ENCODE results near the gene NID2.
A peak's percentile ranks its signal among the peaks of the same experiment; 100 is the strongest.

The NID2 gene

DNA sequence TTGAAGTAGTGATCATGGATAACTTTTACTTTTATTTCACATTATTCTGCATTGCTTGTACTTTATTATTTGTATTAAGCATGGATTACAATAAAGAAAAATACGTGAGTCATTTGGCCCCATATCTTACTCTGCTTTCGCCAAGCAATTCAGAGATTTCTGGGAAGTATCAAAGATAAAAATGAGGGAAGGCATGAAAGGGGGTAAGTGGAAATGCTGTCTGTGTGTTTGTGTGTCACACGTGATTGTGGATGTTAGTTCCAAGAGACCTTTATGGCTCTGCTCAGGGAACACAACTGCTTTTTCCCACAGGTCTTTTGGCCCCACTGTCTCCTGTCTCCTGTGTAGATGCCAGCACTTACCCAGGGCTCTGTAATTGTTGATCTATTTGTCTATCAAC is 10.5 kb downstream of the NID2 start:
- DNase-seq (ENCODE audit: low read depth in 2 of 2) = no peak

GRCh38 chr14:52055167-52055566 is 13.7 kb downstream of the NID2 start:
- DNase-seq (ENCODE audit: low read depth in 2 of 2) = no peak

DNA sequence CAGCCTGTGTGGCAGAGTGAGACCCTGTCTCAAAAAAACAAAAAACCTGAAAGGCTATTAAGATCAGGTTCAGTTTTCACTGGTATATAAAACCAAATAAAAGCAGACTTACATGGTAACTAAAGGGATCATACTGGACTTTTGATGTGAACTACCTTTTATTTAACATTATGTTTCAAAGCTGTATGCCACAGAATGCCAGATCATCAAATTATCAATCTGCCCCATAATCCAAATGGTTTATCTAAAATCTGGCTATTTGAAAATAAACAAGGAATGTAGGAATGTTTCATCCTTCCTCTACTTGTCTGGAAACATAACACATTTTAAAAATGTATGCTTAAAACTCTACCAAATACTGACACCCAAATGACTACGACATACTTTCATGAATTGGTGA is 14.2 kb downstream of the NID2 start:
- no peak for DNase-seq (ENCODE audit: low read depth in 2 of 2)

GRCh38 chr14:52053044-52053443 is 15.8 kb downstream of the NID2 start:
- DNase-seq (ENCODE audit: low read depth in 2 of 2) = no peak

DNA sequence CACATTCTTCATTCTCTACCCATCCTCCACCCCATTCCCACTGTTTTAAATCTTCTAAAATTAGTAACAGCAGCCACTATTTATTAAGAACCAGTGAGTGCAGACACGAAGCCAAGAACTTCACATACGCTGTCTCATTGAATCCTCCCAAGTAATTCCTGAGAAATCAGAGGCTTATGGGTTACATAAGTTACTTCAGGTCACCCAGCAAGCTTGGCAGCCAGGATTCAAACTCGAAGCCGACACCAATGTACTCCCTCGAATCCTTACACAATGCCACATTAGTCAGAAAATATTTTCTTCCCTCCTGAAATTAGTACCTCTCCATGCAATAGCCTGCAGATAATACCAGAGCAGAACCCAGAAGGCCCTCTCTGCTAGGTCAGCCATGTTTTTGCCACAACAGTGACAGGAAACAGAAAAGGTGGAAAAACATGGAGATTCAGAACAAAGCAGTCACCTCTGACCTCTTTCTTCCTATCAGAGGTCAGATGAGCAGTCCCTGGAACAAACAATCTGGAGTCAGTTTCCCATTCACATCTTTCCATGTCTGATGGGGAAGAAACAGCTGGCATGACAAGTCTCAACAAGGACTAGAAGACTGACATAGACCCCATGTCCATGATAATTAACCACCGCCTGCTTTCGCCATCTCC is 16.4 kb downstream of the NID2 start:
- no peak for DNase-seq (ENCODE audit: low read depth in 2 of 2)

DNA sequence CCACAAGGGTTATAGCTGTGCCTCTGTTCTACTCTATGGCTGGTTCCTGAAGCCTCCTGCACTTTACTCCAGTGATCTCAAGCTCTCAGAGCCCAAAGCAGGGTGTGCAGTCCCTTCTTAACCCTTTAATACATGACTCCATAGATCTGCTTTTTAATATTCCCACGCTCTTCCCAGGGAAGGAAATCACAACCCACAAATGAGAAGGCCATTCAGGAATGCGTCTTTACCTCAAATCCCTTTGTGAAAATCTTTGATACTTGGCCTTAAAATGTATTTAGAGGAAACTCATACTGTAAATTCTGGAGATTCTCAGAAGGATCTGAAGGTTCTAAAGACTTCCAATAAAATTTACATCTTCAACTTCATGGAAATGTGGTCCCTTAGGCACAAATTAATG is 17.0 kb downstream of the NID2 start:
- no peak for DNase-seq (ENCODE audit: low read depth in 2 of 2)

- no peak for DNase-seq (ENCODE audit: low read depth in 2 of 2)
Observed at GRCh38 chr14:52051251-52051650, 17.6 kb downstream of the NID2 start.

DNA sequence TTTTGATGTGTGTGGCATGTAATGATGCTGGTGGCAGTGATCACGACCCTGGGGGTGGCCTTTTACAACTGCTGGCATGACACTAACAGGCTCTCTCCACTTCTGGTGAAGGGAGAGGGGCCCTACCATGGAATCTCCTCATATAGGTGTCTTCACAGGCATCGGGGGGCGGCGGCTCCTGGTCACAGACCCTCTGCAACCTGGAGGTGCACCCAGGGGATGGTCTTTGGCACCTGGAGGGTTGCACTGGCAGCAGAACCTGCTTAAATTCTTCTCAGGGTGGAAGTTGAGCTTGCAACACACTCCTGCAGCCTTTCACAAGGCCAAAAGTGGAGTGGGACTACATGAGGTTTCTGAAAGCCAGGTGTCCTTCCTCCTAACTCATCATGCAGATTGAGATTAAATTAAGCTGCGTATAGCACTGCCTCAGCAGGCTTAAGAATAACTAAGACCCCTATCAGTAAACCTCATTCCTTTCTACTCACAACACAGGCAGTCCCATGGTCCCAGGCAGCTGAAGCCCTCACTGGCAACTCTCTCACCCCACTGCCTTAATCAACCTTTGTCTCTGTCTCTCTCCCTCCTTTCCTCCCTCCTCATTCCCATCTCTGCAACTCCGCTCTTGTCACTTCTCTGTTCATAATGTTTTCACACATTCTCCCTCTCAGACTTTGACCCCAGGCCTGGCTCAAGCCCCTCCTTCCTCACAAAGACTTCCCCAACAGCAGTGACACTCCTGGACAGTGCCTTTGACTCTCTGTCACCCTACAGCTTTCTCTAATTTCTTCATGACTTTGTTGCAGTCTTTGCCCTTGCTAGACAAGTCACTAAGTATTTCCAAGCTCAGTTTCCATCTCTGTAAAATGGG is 18.9 kb downstream of the NID2 start:
- DNase-seq (ENCODE audit: low read depth in 2 of 2) = no peak

DNA sequence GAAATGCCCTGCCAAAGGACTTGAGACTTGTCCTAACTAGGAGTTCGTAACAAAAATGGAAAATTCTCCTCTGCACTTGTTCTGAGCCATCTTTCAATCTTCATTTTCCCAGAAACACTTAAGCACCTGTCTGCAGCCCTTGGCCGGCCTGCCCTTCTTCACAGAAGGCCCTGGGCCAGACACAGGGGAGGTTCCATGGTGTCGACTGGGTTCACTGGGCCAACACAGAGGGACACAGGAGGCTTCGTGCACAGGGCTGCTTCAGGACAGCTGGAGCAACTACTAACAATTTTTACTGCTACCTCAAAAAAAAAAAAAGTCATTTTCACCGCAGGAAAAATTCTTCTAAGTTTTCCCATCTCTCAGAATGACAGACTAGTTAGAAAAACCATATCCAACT is 19.6 kb downstream of the NID2 start:
- DNase-seq (ENCODE audit: low read depth in 2 of 2) = no peak

- DNase-seq (ENCODE audit: low read depth in 2 of 2) = no peak
Observed at GRCh38 chr14:52048641-52049204, 20.1 kb downstream of the NID2 start.

GRCh38 chr14:52048116-52048515 is 20.7 kb downstream of the NID2 start:
- no peak for DNase-seq (ENCODE audit: low read depth in 2 of 2)

DNA sequence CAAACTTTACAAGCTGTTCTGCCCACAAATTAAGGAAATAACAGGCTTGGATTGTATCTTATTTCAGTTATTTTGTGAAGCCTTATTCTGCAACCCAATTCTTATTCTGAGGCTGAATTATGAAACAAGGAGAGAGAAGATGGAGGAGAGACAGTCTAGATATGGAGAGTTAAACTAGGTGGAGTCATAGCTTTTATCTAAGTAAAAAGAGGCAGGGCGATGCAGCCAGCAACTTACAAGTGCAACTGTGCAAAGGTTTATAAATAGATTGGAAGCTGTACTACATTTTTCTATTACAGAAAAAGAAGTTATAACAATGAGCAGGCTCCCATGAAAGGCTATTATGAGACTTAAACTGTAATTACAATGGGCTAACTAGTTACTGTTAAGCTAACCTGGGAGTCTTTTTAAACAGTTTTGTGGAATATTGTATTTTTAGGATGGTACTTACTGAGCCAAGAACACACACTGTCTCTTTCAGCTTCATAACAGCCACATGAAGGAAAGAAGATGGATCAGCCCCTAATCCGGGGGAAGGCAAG is 22.4 kb downstream of the NID2 start:
- no peak for DNase-seq (ENCODE audit: low read depth in 2 of 2)

DNA sequence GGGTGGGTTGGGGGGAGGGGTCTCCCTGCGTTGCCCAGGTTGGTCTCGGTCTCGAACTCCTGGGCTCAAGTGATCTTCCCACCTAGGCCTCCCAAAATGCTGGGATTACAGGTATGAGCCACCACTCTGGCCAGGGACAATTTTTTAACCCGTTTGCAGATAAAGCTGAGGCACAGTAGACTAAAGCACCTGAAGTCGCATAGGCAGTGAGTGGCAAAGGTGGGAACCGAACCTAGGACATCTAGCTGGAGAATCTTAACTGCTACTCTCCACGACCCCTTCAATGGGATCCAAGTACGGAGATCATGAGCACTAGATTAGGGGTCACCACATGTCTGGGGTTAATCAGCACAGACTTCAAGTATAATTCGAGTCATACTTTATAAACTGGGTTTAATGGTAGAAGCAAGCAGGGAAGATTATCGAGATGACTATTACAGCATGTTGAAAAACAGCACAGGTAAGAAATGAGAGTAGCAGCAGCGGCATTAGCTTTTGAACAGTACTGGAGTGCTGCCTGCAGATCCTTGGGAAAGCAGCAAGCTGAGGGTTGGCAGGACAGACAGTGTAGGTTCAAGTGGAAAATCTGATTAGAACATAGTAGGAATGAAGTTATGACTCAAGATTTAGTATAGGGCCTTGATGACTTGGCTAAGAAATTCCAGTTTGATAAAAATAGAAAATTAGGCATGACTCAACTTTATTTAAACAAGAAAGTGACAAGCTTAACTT is 23.9 kb downstream of the NID2 start:
- no peak for DNase-seq (ENCODE audit: low read depth in 2 of 2)

DNA sequence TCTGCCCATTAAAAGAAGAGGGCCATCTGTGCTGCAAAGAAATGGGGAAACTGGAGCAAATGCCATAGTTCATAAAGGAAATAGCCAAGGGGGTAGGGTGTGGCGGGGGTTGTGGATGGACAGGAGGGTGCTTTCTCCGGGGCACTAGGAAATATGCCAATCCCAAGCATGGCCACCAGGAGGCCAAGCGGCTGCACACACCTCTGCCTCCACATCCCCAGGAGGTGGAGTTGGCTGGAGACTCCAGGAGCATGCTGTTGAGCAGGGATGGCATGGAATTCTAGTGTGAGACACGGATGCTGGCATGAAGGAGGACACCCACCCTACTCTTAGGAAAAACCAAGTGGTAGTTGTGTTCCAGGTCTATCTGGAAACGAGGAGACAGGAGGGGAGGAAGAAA is 25.2 kb downstream of the NID2 start:
- DNase-seq (ENCODE audit: low read depth in 2 of 2) = peak in 1 of 2 donors; percentile 32

GRCh38 chr14:52042371-52043289 is 26.2 kb downstream of the NID2 start:
- no peak for DNase-seq (ENCODE audit: low read depth in 2 of 2)

DNA sequence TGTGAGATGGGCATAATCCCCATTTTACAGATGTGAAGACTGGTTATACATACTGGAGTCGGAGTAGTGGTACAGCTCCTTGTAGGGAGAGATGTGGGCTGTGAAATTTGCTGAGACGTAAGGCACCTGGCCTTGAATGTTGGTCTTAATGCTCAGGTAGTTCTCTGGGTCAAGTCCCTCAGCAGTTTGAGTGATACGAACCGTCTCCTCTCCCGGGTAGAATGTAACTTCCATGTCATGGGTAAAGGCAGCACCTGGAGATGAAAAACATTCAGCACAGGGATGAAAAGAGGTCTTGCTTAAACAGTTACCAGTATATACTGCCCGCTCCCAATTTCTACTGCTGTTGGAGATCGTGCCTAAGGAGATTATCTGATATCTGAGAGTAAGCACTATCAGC is 28.3 kb downstream of the NID2 start:
- no peak for DNase-seq (ENCODE audit: low read depth in 2 of 2)

DNA sequence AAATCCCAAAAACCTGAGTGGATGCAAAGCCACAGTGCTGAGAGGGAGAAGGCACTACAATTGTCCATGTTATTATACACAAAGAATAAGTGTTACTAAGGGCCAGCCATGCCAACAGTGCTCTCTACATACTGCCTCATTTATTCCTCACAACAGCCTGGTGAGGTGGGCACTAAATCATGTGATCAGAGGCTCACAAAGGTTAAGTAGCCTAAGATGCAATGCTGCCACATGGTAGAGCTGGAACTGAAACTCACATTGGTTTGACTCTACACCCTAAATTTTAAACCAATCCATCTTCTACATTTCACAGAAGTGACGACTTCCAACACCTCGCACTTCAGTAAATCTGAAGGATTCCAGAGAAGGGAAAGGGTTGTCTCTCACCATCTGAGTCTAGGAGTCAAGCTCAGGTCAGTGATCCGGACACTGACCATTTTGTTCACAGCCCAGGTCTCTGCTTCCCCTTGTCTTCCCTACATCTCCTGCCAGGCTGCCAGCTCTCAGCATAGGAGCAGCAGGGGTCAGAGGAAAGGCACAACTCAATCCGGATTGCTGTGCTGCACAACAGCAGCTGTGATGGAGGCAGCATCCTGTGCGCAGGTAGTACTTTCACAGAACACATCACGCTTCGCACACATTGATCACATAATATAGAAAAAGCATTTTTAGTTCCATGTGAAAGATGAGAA is 29.6 kb downstream of the NID2 start:
- no peak for DNase-seq (ENCODE audit: low read depth in 2 of 2)

- no peak for DNase-seq (ENCODE audit: low read depth in 2 of 2)
Observed at GRCh38 chr14:52033101-52033642, 35.7 kb downstream of the NID2 start.

GRCh38 chr14:52032204-52032801 is 36.6 kb downstream of the NID2 start:
- DNase-seq (ENCODE audit: low read depth in 2 of 2) = no peak

- DNase-seq (ENCODE audit: low read depth in 2 of 2) = no peak
Observed at GRCh38 chr14:52031781-52032180, 37.1 kb downstream of the NID2 start.
